HuH-7 (cell line): ENCODE measurements around the gene RASL11B.
A peak's percentile ranks its signal among the peaks of the same experiment; 100 is the strongest.
"Not testable (repeated sequence)": the region's sequence is repeated elsewhere in the genome, so short reads cannot be mapped to it uniquely, and the experiment has no call there.

Source experiments
- DNase-seq: peaks from one replicate; pipeline ENCODE4 v3.0.0; 2011; ENCODE audit warnings: low spot score

Gene RASL11B

DNA sequence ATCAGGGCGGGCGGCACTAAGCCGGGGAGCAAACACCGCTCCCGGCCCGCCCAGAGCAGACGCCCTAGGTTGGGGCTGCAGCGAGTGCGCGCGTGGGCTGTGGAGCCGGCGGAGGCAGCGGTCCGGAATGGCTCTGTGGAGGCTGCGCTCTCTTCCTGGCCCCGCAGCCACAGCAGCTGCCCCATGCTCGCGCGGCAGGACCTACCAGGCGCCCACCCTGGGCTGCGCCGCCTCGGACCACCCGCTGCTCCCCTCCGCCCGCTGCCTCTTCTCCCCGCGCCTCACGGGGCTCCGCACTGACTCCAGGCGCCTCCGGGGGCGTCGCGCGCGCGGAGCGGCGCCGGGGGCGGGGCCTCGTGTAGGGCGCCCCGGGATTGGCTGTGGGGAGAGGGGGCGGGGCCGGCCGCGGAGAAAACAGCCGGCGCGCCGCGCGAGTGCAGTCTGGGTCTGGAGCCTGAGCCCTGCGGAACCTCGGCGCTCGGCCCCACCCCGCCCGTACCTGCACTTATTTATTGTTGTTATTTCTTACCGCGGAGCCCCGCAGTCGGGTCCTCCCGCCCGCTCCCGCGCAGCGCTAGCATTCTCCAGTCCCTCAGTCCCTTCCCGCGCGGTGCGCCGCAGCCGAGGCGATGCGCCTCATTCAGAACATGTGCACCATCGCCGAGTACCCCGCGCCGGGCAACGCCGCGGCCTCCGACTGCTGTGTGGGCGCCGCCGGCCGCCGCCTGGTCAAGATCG, at the start of gene RASL11B:
RASL11B (plus strand) TSS at position 439 of the 738 bp plus-strand sequence; CDS start at position 630, 191 bp downstream.
- DNase-seq = peak; percentile 61

DNA sequence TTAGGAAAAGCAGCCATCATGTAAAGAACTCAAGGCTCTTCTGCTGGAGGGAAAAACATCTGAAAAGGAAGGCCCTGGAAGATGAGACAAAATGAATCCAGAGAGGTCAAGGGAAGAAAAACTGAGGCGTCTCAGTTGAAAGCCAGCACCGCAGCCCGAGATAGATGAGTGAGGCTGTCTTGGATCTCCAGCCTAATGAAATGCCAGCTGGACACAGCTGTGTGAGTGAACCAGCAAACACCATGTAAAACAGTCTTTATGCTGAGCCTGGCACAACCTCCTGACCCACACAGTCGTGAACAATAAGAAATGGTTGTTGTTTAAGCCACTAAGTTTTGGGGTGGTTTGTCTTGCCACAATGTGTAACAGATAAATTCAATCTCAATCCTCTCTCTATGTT, 48.6 kb upstream of the RASL11B start:
- no peak for DNase-seq

GRCh38 chr4:52822583-52822971, 39.5 kb upstream of the RASL11B start:
- no peak for DNase-seq

- no peak for DNase-seq
These were observed 39.0 kb upstream of the RASL11B start for GRCh38 chr4:52822972-52823701.

DNA sequence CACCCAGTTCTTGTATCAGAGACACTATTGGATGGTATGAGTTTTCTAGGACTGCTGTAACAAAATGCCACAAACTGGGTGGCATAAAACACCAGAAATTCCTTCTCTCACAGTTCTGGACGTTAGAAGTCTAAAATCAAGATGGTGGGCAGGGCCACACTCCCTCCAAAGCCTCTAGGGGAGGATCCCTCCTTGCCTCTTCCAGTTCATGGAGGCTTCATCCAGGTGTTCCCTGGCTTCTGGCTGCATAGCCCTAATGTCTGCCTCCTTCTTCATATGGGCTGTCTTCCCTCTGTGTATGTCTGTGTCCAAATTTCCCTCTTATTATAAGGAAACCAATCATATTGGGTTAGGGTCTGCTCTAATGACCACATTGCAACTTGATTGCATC, 38.4 kb upstream of the RASL11B start:
- DNase-seq = no peak

DNA sequence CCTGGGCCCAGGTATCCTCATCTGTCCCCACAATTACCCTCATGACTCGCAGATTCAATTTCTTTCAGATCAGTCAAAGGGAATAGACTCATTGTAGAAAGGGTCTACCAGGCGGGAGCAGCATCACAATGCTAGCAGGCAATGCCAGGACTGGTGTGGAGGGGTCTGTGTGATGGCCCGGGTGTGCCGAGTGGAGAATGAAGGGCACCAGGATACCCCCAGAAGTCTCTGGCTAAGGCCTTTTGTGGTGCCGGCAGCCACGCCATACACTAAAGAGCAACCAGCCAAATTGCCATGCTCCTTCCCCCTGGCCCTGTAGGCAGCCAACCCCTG, 37.9 kb upstream of the RASL11B start:
- DNase-seq = no peak

GRCh38 chr4:52824603-52825459, 37.3 kb upstream of the RASL11B start:
- no peak for DNase-seq

DNA sequence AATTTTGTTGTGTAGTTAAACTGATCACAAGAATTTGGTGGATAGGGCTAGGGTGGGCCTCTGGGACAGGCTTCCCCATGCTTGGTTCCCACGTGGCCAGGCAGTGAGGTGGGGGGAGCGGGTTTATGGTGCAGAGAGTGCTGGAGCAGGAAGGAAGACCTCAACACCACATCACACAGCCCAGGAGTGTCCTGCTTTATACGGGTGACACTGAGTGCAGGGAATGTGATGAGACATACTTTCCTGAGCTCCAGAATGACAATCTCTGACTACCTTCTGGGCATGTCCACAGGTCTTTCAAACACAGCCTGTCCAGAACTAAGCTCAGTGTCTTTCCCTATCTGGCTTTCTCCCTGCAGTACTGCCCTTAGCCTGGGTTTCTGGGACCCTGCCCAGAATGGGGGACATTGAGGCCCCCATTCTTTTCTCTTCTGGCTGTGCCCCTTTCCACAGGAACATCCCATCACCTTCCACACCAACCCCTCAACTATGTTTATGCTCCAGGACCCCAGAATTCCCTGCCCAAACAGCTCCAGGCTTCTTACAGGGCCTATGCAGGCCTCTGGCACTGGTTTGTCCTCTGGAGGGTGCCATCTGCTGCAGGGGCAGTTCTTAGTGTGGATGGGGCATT, 36.5 kb upstream of the RASL11B start:
- DNase-seq = no peak

DNA sequence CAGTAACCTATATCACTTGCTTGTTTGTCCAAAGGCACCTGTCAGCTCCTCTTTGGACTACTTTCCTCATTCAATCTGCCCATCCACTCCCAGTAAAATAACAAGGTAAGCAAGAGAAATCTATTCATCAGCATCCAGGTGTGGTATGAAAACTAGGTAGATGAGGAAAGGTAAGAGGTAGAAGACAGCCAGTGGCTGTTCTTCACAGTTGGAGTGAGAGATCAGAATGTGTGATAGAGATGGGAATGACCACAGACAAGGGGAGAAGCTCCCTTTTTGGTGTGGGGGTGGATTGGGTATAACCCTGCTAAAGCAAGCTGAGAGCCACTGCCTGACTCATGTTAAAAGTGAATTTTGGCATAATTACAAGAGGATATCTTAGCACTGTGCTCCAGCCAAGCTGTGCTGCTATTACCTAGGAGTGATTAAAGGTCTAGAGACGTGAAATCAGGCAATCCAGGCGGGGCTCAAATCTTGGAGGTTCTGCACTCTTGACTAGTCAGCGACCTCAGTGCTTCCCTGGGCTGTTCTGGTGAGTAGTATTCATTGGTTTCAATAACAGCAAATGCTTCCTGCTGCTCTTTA, 28.1 kb upstream of the RASL11B start:
- no peak for DNase-seq

DNA sequence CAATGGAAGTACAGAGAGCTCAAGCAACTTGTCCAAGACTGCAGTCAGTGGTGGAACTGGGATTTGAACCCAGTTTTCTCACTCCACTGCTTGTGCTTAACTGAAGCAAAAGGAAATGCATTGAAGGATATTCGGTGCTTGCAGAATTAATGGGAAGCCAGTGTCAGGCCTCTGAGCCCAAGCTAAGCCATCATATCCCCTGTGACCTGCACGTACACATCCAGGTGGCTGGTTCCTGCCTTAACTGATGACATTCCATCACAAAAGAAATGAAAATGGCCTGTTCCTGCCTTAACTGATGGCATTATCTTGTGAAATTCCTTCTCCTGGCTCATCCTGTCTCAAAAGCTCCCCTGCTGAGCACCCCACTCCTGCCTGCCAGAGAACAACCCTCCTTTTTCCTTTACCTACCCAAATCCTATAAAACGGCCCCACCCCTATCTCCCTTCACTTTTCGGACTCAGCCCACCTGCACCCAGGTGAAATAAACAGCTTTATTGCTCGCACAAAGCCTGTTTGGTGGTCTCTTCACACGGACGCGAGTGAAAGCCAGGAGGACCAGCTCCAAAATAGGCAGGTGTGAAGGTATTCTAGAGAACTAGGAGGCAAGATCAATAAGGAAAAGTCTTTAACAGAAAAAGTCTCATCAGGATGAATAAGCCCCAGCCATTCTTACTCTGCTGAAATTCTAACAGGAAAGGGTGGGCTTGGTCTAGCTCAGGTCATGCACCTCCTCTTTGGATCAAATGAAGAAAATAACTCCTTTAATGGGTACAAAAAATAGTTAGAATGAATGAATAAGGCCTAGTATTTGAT, 27.3 kb upstream of the RASL11B start:
- not testable (repeated sequence) for DNase-seq

GRCh38 chr4:52836120-52836519, 26.0 kb upstream of the RASL11B start:
- DNase-seq = no peak

- DNase-seq = no peak
These were observed 25.4 kb upstream of the RASL11B start for GRCh38 chr4:52836678-52837077.

- DNase-seq = no peak
These were observed 24.2 kb upstream of the RASL11B start for GRCh38 chr4:52837716-52838558.

DNA sequence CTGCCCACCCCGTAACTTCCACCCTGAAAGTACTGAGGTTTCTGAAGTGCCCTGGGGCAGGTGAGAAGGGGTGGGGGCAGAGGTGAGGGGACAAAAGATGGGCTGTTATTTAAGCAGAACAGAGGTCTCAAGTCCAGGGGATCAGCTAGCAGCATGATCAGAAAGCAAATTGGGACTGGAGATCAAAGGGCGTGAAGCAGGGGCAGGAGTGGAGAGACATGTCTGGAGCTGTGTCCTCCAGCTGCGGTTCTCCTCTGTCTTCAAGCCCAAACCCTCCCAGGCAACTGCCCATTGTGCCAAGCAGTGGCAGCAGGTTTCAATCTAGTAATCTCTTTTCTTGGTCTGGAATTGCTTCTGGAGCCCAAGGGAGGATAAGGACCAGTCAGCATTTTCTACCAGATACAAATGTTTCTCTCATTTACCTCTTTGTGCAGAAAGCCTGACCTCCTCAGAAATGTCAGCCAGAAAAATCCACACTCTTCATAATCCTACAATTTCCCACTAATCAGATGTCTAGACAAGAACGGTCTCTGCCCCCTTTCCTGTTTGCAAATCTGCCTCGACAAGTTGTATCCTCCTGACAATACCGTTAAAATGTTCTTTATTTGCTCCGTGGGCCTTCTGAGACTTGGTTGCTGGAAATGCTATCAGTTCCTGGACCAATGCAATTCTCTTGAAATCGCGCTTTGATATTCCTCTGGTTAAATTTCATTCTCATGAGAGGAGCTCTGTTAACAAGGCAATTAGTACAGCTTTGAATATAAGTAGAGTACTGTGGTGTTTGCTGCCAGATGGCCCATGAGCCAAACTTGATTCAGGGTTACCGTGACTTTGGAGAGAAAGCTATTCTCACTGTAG, 23.2 kb upstream of the RASL11B start:
- DNase-seq = no peak

DNA sequence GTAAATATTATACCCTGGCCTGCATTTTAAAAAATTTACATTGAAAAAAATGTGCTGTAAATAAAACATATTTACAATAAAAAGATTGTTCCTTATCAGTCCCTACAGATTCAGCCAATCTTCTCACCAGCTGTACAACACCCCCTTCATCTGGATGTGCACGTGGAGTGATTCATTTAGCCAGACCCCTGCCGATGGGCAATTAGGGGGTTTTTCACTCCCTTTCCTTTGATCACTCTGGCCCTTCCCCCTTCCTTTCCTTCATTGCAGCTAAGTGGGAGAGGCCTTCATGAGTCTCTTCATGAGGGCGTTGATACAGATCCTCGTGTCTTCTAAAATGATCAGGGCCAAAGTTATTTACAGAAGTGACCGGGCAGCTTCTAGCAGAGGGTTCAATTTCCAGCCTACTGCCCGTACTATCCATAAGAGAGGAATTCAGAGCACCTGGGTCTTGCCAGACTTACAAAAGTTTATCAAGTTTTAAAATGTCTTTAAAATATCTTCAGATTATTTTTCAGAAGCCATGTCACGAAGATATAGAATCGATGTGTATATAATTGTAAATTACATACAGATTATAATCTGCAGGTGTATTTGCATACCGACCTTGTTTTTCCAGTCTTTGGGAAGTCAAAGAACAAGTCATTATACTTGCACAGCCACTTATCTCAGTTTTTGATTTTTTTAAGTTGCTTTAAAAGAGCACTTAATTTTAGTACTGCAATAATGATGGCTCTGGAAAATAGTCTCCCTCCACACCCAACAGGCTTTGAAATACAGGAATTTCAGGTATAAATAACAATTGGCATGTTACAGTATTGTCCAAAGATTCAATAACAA, 21.4 kb upstream of the RASL11B start:
- DNase-seq = no peak

DNA sequence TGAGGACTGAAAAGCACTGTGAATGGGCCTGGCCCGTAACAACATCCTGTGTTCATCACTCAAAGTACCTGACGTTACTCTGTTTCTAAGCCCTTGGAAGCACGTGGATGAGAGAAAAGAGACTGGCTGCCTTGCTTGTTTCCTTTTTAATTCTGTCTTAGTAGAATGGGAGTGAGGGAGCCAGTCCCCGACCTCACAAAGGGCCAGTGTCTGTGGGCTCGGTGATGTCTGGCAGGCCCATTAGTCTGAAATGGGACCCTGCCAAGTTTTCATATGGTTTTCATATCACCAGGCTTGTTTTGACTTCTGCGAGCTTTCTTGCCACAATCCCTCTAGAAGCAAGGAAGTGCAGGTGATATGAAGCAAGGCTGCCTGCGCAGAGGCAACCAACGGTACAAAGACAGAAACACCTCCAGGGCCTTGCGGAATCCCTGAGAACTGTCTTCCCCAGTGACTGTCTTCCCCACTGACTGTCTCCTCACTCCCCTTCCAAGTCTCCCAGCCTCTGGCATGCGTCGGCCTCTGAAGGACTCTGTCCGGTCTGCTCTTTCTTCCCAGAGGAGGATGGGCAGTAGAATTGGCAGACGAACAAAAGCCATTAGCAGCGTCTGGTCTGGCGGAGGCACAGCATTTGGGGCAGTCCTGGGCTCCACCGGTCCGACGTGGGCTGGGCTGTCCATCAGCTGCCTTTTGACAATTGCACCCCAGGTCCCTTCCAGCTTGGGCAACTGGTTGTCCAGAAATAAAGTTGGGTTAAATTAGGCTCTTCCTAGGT, 20.2 kb upstream of the RASL11B start:
- DNase-seq = no peak

DNA sequence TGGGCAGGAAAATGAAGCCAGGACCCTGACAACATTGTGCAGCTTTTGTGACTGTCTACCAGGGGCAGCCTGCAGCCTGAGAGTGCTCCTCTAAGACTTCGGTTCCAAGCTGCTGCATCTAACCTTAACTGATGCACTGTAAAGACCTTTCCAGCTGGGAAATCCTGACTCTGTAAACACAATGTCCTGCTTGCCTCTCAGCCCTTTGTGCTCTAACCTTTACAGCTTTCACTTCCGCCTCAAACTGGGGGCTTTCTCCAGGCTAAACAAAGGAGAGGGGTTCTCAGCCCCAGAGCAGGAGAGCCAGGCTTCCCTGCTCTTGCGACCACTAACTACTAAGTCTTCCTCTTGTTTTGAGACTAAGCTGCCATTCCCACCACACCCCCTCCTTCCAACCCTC, 19.3 kb upstream of the RASL11B start:
- no peak for DNase-seq
